ENCODE results near the gene KAZN.

KAZN gene

GRCh38 chr1:14923727-14924452, 325.4 kb downstream of the KAZN start:
- peak; percentile 23 for DNase-seq

DNA sequence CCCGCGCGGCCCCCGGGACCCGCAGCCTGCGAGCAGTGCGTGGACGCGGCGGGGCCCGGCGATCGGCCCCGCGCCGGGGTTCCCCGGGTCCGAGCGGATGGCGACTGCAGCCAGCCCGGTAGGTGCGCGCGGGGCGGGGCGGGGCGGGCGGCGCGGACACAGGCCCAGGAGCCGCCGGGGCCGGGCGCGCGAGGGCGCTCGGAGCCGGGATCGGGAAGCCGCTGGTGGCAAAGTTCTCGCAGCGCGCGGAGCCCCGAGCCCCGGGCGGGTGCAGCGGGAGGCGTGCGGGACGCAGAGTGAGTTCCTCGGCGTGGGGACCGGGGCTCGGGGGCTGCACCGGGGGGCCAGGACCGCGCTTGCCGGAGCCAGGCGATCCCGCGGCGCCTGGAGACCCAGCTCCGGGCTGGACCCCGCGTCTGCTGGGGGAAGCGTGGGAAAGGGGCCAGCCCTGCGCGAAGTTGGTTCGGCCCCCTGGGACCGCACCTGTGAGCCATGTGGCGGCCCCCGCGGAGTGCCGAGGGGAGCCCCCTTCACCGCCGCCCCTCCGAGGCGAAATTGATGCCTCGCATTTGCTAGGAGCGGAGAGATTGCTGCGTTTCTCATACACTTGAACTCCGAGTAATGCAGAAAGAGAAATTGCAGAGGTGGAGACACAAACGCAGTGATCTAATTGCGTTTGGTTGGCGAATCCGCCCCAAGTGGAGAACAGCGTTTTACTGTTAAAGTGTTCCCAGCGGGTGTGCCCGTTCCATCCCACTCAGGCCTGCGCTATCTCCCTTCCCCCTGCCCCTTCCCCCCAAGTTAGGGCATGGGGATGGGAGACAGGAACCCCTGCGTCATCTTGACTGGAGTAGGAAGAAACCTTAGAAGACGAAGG, 326.2 kb downstream of the KAZN start:
- DNase-seq: no peak

DNA sequence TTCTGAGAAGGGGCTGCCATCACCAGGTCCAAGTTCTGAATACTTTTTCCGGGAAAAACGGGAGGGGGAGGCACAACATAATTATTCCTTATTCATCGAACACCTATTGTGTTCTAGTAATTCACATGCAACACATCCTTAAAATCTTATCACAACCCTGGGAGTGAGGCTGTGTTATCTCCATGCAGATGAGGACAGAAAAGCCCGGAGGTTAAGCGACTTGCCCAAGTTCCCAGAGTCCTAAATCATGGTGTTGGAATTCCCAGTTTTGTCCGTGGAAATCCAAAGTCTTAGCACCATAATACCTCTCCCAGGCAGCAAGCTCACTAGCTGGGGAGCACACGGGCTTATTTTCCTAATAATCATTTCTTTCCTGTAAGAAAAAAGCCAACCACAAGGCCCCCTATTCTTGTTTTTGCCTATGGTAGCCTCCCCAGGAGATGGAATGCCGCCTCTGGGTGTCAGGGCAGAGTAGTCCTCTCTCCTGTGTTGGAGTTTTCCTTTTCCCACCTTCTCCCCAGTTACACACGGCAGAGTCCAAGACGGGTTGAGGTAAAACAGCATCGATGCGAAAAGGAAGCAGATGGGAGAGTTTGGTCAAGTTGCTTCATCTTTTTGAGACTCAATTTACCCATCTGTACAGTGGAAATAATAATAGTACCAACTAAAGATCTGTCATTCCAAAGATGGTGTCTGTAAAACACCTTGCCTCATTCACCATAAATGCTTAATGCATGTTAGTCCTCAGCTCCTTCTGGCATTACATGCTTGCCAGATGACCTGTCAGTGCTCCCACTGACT, 327.1 kb downstream of the KAZN start:
- no peak for DNase-seq

- no peak for DNase-seq
Observed at GRCh38 chr1:14926229-14926628, 327.7 kb downstream of the KAZN start.

- no peak for DNase-seq
Observed at GRCh38 chr1:14926818-14927575, 328.5 kb downstream of the KAZN start.

DNA sequence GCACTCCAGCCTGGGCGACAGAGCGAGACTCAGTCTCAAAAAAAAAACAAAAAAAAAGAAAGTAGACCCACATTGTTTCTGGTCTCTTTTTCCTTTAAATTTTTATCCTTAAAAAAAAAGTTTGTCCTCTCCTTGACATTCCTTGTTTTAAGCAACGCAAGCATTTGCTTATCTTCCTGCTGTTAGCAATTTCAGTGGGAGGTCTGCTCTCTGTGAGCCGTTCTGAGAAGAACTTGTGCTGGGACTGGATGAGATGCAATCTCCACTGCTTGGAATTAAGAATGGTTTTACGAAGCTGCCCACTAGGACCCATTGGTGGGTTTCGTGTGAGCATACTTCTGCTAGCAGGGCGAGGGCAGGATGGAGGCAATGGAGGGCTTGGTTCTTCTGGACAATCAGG, 329.9 kb downstream of the KAZN start:
- DNase-seq: no peak

- no peak for DNase-seq
Observed at GRCh38 chr1:14928886-14929546, 330.5 kb downstream of the KAZN start.

DNA sequence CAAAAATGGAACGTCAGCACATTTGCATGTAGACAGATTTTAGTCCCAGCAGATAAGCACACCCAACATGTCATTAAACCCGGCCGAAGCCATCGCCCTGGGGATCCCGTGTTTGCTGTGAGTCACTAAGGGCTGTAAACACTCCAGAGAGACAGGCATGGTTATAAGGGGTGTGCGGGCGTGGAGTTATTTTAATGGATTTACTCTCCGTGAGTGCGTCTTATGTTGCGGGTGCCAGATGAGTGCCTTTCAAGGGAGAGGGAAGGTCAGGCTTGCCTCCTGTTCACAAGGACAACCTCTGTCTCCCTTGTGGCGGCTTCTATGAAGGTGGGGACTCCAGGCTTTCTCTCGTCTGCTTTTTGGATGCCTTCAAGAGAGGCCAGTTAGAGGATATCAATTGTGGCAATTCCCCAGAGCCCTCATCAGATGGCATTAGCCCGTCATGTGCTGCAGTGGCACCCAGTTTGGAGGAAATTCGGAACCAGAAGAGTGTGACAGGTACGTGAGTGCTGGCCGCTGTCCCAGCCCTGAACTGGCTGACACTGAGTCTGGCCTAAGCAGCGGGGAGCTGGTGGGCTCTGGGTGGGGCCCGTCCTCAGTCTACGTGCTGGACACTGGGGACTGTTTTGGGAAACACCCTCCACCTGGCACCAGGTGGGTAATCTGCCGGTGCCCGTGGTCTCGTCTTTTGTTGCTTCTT, 331.2 kb downstream of the KAZN start:
- DNase-seq: no peak

GRCh38 chr1:14930247-14930965, 331.9 kb downstream of the KAZN start:
- DNase-seq: no peak

DNA sequence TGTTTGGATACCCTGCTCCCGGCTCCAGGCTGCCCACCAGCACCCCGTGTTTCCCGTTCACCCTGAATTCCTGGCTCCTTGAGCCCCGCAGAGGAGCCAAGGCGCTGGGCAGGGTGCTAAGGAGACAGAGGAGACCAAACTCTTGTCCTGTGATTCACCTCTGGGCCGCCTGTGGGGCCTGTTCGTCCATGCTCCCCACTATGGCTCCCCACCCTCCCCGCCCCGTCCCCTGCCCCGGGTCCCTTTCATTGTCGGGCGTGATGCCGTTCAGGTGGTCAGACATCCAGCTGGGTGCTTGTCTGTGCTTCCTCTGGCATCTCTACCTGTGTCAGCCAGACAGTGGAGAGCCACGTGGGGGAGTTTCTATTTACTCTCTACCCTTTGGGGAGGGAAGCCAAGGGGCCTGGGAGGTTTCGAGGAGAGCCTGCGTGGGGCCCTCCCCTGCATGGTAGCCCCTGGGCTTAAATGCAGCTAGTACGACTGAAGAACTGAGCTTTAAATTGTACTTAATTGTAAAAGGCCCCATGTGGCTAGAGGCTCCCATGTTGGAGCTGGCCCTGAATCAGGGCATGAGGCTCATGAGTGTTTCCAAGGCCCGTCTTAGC, 333.7 kb downstream of the KAZN start:
- DNase-seq: no peak

GRCh38 chr1:14934867-14935266, 336.4 kb downstream of the KAZN start:
- DNase-seq: no peak

- no peak for DNase-seq
Observed at GRCh38 chr1:14936815-14937214, 338.3 kb downstream of the KAZN start.

DNA sequence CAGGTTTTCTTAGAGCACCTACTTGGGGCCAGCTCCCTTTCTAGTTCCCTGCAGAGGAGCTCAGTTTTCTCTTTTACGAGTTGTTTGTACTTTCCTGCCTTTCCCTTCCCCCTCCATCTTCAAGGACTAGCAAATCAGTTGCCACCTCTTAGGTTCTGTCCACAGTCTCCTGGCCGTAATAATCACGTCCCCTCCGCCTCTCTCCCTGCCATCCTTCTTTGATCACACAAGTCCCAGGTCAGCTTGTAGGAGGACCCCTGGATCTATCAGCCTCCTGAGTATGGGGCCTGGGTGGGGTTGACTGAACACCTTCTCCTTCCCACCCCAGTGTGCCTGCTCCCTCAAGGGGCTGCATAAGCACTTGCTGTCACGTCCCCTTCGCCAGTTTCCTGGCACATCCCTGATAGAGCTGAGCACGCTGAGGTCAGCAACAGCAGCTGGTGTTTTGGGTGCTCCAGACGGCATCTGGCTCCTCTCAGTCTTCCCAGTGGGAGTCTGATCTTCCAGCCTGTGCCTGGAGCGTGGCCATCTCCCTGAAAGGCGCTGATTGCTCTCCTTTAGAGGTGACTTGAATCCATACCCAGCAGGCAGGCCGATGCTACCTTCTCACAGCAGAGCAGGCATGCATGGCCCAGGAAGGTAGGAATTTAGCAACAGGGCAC, 338.9 kb downstream of the KAZN start:
- DNase-seq: no peak

- no peak for DNase-seq
Observed at GRCh38 chr1:14939527-14940284, 341.2 kb downstream of the KAZN start.

DNA sequence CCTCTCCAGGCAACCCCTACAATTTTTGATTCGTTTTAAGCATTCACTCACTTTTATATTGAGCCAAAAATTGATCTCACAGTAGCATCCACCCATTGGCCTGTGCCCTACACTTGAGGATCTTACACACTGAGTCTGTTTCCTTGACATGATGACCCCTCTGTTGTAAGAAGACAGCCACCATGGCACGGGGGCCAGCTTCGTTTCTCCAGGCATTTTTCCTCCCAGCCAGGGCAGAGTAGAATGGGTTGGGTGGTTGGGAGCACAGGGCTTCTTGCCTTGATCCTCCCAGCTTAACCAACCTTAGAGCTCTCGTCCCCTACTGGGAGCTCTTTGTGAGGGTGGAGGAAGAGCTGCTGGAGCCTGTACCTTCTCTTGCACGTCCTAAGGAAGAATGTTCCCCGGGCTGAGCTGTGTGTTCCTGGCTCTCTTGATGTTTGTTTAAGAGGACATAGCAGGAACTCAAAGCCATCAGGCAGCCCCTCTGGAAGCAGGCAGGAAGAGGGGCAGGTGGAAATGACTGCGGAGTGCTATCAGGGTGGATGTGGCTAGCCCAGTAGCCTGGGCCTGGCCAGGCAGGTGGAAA, 341.9 kb downstream of the KAZN start:
- no peak for DNase-seq

GRCh38 chr1:14941864-14942263, 343.4 kb downstream of the KAZN start:
- DNase-seq: no peak

GRCh38 chr1:14944471-14944985, 346.0 kb downstream of the KAZN start:
- DNase-seq: no peak

Data from CD4-positive, alpha-beta T cell treated with Interleukin-12 subunit alpha and Interleukin-12 subunit beta, for 1 hour (primary cell).